Bladder microvascular endothelial cell (primary cell): ENCODE measurements around the gene EVA1A. TPM values are rescaled to one million over a fixed set of nuclear protein-coding genes. Genes with fewer than 3 reads are reported as not detected.

Experiments
- total RNA-seq: library from RNA; depleted of rRNA; stranded (reverse); fragments of >200 nt; gene quantifications from 2 replicates; pipeline ENCODE4 v1.2.3, GENCODE V29; 2014

EVA1A gene
- total RNA-seq: 74.0 and 127 TPM in 2 replicates

GRCh38 chr2:75560768-75561565 is at the start of gene EVA1A:
TSS of gene EVA1A (minus strand) at chr2:75560939. CDS start at chr2:75518140, 42,799 bp downstream.

Other genes starting within 250 kb of the EVA1A start
- gene MRPL19, start 85.8 kb upstream of the EVA1A start, total RNA-seq: 16.7 and 42.4 TPM in 2 replicates
- 6.2 and 13.0 TPM in 2 replicates for gene GCFC2, start 150.0 kb upstream of the EVA1A start, total RNA-seq